ENCODE data around the gene TMEM253.

DNA sequence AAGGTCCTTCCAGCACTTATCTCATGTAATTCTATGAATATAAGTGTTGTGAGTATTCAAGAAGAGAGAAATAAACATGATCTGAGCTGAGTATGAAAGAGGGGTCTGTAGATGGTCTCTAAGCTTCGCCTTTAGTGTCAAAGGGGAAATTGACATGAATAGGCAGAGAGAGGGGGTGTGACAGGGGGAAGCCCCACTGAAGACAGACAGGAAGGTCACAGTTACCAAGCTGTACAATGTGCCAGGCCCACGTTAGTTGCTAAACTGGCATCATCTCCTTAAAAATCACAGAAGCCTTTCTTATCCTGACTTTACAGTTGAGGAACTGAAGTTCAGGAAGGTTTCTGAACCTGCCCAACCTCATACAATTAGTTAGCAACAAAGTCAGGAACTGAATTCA, 23.2 kb upstream of the TMEM253 start:
- TF ChIP-seq, protein P1, sequence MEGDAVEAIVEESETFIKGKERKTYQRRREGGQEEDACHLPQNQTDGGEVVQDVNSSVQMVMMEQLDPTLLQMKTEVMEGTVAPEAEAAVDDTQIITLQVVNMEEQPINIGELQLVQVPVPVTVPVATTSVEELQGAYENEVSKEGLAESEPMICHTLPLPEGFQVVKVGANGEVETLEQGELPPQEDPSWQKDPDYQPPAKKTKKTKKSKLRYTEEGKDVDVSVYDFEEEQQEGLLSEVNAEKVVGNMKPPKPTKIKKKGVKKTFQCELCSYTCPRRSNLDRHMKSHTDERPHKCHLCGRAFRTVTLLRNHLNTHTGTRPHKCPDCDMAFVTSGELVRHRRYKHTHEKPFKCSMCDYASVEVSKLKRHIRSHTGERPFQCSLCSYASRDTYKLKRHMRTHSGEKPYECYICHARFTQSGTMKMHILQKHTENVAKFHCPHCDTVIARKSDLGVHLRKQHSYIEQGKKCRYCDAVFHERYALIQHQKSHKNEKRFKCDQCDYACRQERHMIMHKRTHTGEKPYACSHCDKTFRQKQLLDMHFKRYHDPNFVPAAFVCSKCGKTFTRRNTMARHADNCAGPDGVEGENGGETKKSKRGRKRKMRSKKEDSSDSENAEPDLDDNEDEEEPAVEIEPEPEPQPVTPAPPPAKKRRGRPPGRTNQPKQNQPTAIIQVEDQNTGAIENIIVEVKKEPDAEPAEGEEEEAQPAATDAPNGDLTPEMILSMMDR (IDR thresholded peaks at IDR 0.05): no peak
- TF ChIP-seq POLR2A (IDR thresholded peaks at IDR 0.05): no peak
